Kasumi-1 (cell line): Measurements from ENCODE around the gene IFNL4.
"Not testable (repeated sequence)": the region's sequence is repeated elsewhere in the genome, so short reads cannot be mapped to it uniquely, and the experiment has no call there.

Source experiments
- DNase-seq, 2 experiments: peaks; one replicate each; lab custom pipeline; 2025; lab: John Stamatoyannopoulos, UW

The IFNL4 gene

GRCh38 chr19:39248806-39249205, at the start of gene IFNL4:
IFNL4 (minus strand) TSS chr19:39248856.
- DNase-seq, result no peak

GRCh38 chr19:39297931-39298634, 49.4 kb upstream of the IFNL4 start:
- DNase-seq, result no peak

GRCh38 chr19:39296906-39297305, 48.2 kb upstream of the IFNL4 start:
- DNase-seq, result no peak

GRCh38 chr19:39296055-39296645, 47.5 kb upstream of the IFNL4 start, which contains the start of gene IFNL1:
IFNL1 (plus strand) TSS chr19:39296407; CDS start chr19:39296422, 15 bp downstream.
- DNase-seq, result no peak

- no peak for DNase-seq
Measured at GRCh38 chr19:39293394-39293793, 44.7 kb upstream of the IFNL4 start.

- DNase-seq, result no peak
Measured at GRCh38 chr19:39284032-39284431, 35.4 kb upstream of the IFNL4 start.

- no peak for DNase-seq
Measured at GRCh38 chr19:39282021-39282420, 33.4 kb upstream of the IFNL4 start.

- no peak for DNase-seq
Measured at GRCh38 chr19:39277598-39277997, 28.9 kb upstream of the IFNL4 start.

DNA sequence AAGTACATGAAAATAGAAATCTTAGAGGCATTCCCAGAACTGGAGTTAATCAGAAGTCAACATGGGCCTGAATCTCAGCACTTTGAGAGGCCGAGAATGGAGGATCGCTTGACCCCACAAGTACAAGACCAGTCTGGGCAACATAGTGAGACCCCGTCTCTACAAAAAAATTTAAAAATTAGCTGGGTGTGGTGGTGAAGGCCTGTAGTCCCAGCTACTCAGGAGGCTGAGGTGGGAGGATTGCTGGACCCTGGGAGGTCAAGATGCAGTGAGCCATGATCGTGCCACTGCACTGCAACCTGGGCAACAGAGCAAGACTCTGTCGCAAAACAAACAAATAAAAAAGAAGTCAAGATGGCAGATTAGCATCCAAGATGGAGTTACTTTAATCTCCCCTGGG, 28.1 kb upstream of the IFNL4 start:
- DNase-seq, result no peak

- no peak for DNase-seq
Measured at GRCh38 chr19:39275578-39275977, 26.9 kb upstream of the IFNL4 start.

GRCh38 chr19:39273859-39274258, 25.2 kb upstream of the IFNL4 start:
- not testable (repeated sequence) for DNase-seq

- DNase-seq, result no peak
Measured at GRCh38 chr19:39270036-39270871, 21.6 kb upstream of the IFNL4 start.

GRCh38 chr19:39269369-39269768, 20.7 kb upstream of the IFNL4 start:
- not testable (repeated sequence) for DNase-seq

GRCh38 chr19:39268531-39269223, 20.0 kb upstream of the IFNL4 start:
- not testable (repeated sequence) for DNase-seq

GRCh38 chr19:39268085-39268484, 19.4 kb upstream of the IFNL4 start, which contains the start of gene IFNL2:
IFNL2 (plus strand) TSS chr19:39268396; CDS start chr19:39268569, 173 bp downstream.
- DNase-seq, result not testable (repeated sequence)

- no peak for DNase-seq
Measured at GRCh38 chr19:39265321-39265916, 16.8 kb upstream of the IFNL4 start.

- no peak for DNase-seq
Measured at GRCh38 chr19:39264306-39265290, 15.9 kb upstream of the IFNL4 start.

GRCh38 chr19:39263912-39264305, 15.3 kb upstream of the IFNL4 start:
- DNase-seq, result no peak

DNA sequence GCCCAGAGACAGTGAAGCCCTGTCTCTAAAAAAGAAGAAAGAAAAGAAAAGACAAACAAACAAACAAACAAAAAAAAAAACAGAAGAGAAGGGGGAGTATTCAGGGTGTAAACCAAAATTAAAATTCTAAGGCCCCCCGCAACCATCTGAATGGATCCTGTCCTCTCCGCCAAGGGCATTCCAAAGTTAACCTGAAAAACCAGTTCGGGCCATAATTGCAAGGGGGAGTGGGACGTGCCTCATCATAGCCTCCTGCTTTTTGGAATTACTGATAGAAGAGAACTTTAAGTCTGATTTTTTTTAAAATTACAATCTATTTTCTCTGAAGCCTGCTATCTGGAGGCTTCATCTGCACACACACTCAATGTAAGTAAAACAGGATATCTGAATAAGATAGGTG, 13.8 kb upstream of the IFNL4 start:
- DNase-seq, result no peak

DNA sequence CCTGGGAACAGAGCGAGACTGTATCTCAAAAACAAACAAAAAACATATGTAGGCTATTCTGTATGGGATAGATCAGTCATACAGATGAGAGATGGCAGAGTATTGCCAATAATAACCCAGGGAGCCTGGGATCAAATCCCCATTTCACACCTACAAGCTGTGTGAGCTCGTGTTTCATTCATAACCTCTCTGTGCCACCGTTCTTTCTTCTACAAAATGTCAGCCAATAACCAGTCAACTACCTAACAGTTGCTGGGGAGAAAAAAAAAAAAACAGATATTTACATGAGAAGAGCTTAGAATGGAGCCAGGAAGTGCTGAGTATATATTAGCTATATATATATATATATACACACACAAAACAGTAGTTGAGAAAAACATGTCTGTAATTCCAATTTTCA, 13.0 kb upstream of the IFNL4 start:
- no peak for DNase-seq
